ENCODE data around the gene RBMS2. TPM values are rescaled to one million over a fixed set of nuclear protein-coding genes. Genes with fewer than 3 reads are reported as not detected.
A peak's percentile ranks its signal among the peaks of the same experiment; 100 is the strongest.

Gene RBMS2
- total and polyA plus RNA-seq, 9 of the 15 experiments (the other 6 are each of a cell fraction or from before 2014, with no cell fraction given): 0.08 to 10.5 (median 0.31) TPM

GRCh38 chr12:56629459-56630179, 108.0 kb downstream of the RBMS2 start:
- no TSS peak for BruUV-seq (replicated peaks)
- no peaks in the 10 kb centered on the region for H3K9me3 ChIP-seq (replicated peaks; ENCODE audit: control insufficient read depth, insufficient read depth, low read depth, low read length)
- peak overlapping the region; percentile 90 to 96 for H3K9ac ChIP-seq (ENCODE audit: insufficient read depth in 1 of 2, low read depth in 2 of 2, low read length in 2 of 2)
- ChIA-PET POLR2A (interaction anchor here (0.6 to 1.5 kb wide), 3 partner anchors 11 to 19 kb away, joined by 3 to 4 read pairs (median 3); no protein-coding TSS in a partner anchor), CTCF (ENCODE audit: low intra/inter-chr PET ratio) (interaction anchor here (0.6 kb wide), 1 partner anchor 496 kb away, joined by 4 read pairs; no protein-coding TSS in a partner anchor)
- H3K4me1 ChIP-seq (replicated peaks in 1 of 2; ENCODE audit: control insufficient read depth in 2 of 2, insufficient read depth in 2 of 2, low read length in 2 of 2): peaks cover 34 to 42% of the 10 kb centered on the region in 2 experiments
- peak overlapping the region; percentile 89 for H3K27ac ChIP-seq (ENCODE audit: extremely low read depth, low read depth, low read length)
- H4K20me1 ChIP-seq (replicated peaks; ENCODE audit: control insufficient read depth, insufficient read depth, low read length): 0 out of 2 replicates have a peak, but pooled peaks cover 9% of the 10 kb centered on the region
- H3K79me2 ChIP-seq (ENCODE audit: control insufficient read depth, insufficient read depth, low read length): peaks cover 96% of the 10 kb centered on the region
- in situ Hi-C loops (cut with MboI) (no loop called here), intact Hi-C loops (cut with micrococcal nuclease) (loop anchor here (10.0 kb wide), 3 partner anchors 265 to 455 kb away; partner anchors contain the start of genes APOF, NAB2, STAT2 and ZBTB39)
- no peaks in the 10 kb centered on the region for H3K27me3 ChIP-seq (ENCODE audit: control insufficient read depth in 2 of 2, insufficient read depth in 2 of 2, low read length in 2 of 2)
- peaks cover 39% of the 10 kb centered on the region for H3K36me3 ChIP-seq (ENCODE audit: control insufficient read depth, insufficient read depth, low read length)
- ATAC-seq: peak; percentile 53
- DNase-seq (ENCODE audit: extremely low read depth in 1 of 4, low spot score in 3 of 4): peak; percentile 45 to 64 (median 60)
- peaks cover 2% of the 10 kb centered on the region for H3K9me1 ChIP-seq (ENCODE audit: control insufficient read depth, insufficient read depth, low read length)
- WGBS (ENCODE audit: insufficient coverage, low coverage, missing lambda C conversion rate): 0% methylated on average over 24 of the region's 46 CpGs
- no peak for FAIRE-seq
- H3K4me2 ChIP-seq (ENCODE audit: insufficient read depth, low read length): peak overlapping the region; percentile 98
- H3K4me3 ChIP-seq: peak overlapping the region; percentile 100
- peak overlapping the region; percentile 59 for H2AFZ ChIP-seq (ENCODE audit: low read depth, low read length)
- TF ChIP-seq FOXA3 (CRISPR knock-in tag; conservative IDR thresholded peaks at IDR 0.05 in 1 of 2, IDR thresholded peaks at IDR 0.05 in 1 of 2) (no peak), SAFB2 (IDR thresholded peaks at IDR 0.05; ENCODE audit: borderline replicate concordance, low read depth, low read length, severe bottlenecking) (no peak), ZNF830 (CRISPR knock-in tag; IDR thresholded peaks at IDR 0.05) (no peak), ARID4B (CRISPR knock-in tag; IDR thresholded peaks at IDR 0.05) (peak; percentile 13; the same call in 1 of the 2 replicates), NCOA1 (IDR thresholded peaks at IDR 0.05; ENCODE audit: low read depth) (no peak), SIN3A (IDR thresholded peaks at IDR 0.05; ENCODE audit: borderline replicate concordance in 2 of 2, control insufficient read depth in 1 of 2, low read depth in 2 of 2, low read length in 2 of 2) (peak in 1 of 2 experiments; percentile 32; a peak in 1 of 4 replicates)

Measured in K562 (cell line).